HG02884 (cell line): ENCODE measurements around the gene ARHGAP40.

Experiments used
- ATAC-seq: cut with Tn5 transposase; IDR thresholded peaks from one replicate; pipeline ENCODE4 v1.9.1; 2021; ENCODE audit warnings: mild to moderate bottlenecking, moderate library complexity; ENCODE audit not compliant: unreplicated experiment

ARHGAP40 gene

GRCh38 chr20:38601216-38602184 is at the start of gene ARHGAP40:
Gene ARHGAP40, plus strand, starts transcription at chr20:38601809.
- no peak for ATAC-seq

GRCh38 chr20:38554986-38555385 is 46.6 kb upstream of the ARHGAP40 start:
- no peak for ATAC-seq

GRCh38 chr20:38555395-38555794 is 46.2 kb upstream of the ARHGAP40 start:
- no peak for ATAC-seq

- ATAC-seq, result no peak
Measured at GRCh38 chr20:38557174-38557573, 44.4 kb upstream of the ARHGAP40 start.

GRCh38 chr20:38558596-38559360 is 42.8 kb upstream of the ARHGAP40 start:
- no peak for ATAC-seq

- ATAC-seq, result no peak
Measured at GRCh38 chr20:38559764-38560163, 41.8 kb upstream of the ARHGAP40 start.

- ATAC-seq, result no peak
Measured at GRCh38 chr20:38563802-38564431, 37.7 kb upstream of the ARHGAP40 start.

- ATAC-seq, result no peak
Measured at GRCh38 chr20:38564680-38565079, 36.9 kb upstream of the ARHGAP40 start.

GRCh38 chr20:38566036-38566598 is 35.5 kb upstream of the ARHGAP40 start:
- ATAC-seq, result no peak

GRCh38 chr20:38569747-38570525 is 31.7 kb upstream of the ARHGAP40 start:
- no peak for ATAC-seq

- no peak for ATAC-seq
Measured at GRCh38 chr20:38573413-38573812, 28.2 kb upstream of the ARHGAP40 start.

- no peak for ATAC-seq
Measured at GRCh38 chr20:38579219-38579910, 22.2 kb upstream of the ARHGAP40 start.

- no peak for ATAC-seq
Measured at GRCh38 chr20:38579921-38580320, 21.7 kb upstream of the ARHGAP40 start.

GRCh38 chr20:38581013-38581412 is 20.6 kb upstream of the ARHGAP40 start, which contains the start of gene ADIG:
Gene ADIG, plus strand, starts transcription at chr20:38581197. Its CDS starts 54 bp downstream, at chr20:38581251.
- no peak for ATAC-seq

GRCh38 chr20:38581830-38582358 is 19.7 kb upstream of the ARHGAP40 start:
- no peak for ATAC-seq

GRCh38 chr20:38583306-38583705 is 18.3 kb upstream of the ARHGAP40 start:
- no peak for ATAC-seq

- ATAC-seq, result no peak
Measured at GRCh38 chr20:38584099-38584763, 17.4 kb upstream of the ARHGAP40 start.

- ATAC-seq, result no peak
Measured at GRCh38 chr20:38585404-38586180, 16.0 kb upstream of the ARHGAP40 start.
